GM19455 (cell line): ENCODE measurements around the gene TMEM270.
"Not testable (repeated sequence)": the region's sequence is repeated elsewhere in the genome, so short reads cannot be mapped to it uniquely, and the experiment has no call there.

Source experiments
- ATAC-seq: cut with Tn5 transposase; IDR thresholded peaks from one replicate; pipeline ENCODE4 v1.9.1; 2021; ENCODE audit not compliant: unreplicated experiment

Gene TMEM270

DNA sequence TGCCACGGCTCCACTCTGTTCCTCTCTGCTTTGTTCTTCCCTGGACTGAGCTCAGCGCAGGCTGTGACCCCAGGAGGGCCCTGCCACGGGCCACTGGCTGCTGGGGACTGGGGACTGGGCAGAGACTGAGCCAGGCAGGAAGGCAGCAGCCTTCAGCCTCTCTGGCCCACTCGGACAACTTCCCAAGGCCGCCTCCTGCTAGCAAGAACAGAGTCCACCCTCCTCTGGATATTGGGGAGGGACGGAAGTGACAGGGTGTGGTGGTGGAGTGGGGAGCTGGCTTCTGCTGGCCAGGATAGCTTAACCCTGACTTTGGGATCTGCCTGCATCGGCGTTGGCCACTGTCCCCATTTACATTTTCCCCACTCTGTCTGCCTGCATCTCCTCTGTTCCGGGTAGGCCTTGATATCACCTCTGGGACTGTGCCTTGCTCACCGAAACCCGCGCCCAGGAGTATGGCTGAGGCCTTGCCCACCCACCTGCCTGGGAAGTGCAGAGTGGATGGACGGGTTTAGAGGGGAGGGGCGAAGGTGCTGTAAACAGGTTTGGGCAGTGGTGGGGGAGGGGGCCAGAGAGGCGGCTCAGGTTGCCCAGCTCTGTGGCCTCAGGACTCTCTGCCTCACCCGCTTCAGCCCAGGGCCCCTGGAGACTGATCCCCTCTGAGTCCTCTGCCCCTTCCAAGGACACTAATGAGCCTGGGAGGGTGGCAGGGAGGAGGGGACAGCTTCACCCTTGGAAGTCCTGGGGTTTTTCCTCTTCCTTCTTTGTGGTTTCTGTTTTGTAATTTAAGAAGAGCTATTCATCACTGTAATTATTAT lies 28.9 kb upstream of the TMEM270 start:
- ATAC-seq, result no peak

GRCh38 chr7:73832806-73833205 lies 28.2 kb upstream of the TMEM270 start:
- ATAC-seq, result no peak

- ATAC-seq, result no peak
Measured at GRCh38 chr7:73833251-73833919, 27.6 kb upstream of the TMEM270 start.

- no peak for ATAC-seq
Measured at GRCh38 chr7:73834626-73835191, 26.2 kb upstream of the TMEM270 start.

DNA sequence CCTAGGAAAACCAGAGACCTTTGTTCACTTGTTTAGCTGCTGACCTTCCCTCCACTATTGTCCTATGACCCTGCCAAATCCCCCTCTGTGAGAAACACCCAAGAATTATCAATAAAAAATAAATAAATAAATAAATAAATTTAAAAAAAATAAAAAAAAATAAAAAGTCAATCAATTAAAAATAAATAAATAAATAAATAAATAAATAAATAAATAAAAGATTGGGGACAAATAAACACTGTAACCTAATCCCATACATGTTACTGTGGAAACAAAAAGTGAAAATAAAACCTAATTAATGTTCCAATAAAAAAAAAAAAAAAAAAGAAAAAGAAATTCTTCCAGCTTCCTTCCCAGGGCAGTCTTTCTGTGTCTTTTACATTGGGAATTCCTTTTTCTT lies 23.8 kb upstream of the TMEM270 start:
- ATAC-seq, result not testable (repeated sequence)

- ATAC-seq, result no peak
Measured at GRCh38 chr7:73838642-73839041, 22.3 kb upstream of the TMEM270 start.

DNA sequence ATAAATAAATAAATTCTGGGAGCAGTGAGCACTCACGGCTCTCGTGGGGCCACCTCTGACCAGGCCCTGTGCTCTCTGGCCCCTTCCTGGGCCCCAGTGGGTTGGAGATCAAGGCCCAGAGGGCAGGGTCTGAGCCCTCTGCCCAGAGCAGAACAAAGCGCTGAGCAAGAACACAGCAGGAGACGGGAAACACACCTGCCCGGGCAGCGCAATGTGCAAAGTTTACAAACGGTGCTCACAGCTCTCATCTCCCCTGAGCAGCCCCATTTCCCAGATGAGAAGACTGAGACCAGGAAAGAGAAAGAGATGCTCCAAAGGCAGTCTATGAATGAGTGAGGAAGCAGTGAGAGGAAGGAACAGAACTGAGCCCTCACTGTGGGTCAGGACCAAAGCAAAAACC lies 21.7 kb upstream of the TMEM270 start:
- ATAC-seq, result no peak

DNA sequence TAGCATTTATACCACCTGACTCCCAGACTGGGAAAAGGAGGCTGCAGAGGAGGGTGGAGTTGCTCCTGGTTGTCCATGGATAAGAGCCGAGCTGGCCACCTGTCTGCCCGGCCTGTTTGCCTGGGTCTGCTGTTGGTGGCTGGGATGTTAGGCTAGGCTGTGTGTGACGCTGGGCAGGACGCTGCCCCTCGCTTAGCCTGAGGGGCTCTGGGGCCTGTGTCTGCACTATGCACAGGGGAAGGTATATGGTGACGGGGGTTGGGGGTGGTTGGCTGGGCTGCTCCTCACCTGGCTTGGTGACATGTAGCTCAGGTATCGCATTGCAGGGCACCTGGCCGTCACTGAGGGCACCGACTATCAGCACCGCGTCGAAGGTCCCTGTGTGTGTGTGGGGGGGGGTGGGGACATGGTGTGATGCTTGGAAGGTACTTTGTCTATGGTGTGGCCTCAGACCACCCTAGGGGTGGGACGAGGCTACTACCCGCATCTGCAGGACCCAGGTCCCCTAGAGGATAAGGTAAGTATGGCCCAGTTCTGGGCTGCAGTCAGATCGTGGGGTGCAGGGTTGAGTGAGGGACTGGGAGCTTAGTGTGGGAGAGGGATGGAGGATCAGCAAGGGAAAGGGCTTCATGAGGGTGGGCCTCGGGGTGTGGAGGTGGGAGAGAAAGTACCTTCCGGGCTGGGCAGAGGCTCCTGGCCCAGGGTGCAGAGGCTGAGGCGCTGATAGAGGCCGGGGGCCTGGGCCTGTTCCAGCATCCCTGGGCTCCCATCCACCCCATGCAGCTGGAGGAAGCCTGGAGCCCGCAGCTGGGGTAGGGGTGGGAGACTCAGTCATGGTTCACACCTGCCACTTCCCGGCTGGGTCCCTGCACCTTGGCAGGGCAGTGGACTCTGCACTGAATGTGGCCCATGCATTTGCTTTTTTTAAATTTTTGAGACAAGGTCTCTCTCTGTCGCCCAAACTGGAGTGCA lies 20.9 kb upstream of the TMEM270 start:
- no peak for ATAC-seq

DNA sequence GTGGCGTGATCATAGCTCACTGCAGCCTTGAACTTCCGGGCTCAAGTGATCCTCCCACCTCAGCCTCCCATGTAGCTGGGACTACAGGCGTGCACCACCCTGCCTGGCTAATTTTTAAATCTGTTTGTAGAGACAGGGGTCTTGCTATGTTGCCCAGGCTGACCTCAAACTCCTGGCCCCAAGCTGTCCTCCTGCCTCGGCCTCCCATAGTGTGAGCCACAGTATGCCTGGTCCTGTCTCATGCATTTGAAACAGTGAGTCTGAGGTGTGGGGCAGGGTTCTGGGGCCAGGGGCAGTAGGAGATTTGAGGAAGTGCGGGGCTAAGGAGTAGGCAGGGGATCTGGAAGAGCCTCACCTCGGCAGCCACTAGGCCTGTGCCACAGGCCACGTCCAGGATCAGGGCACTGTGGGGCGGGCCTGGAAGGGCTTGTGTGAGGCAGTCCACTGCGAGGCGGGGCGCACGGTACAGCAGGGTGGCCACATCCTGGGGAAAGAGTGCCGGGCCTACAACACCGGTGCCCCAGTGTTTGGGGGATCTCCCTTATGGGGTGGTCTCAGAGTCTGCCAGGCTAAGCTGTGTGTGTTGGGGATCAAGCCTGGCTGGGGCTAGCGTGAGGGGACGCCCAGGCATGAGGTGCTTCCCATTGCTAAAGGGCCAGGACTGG lies 20.1 kb upstream of the TMEM270 start:
- no peak for ATAC-seq

DNA sequence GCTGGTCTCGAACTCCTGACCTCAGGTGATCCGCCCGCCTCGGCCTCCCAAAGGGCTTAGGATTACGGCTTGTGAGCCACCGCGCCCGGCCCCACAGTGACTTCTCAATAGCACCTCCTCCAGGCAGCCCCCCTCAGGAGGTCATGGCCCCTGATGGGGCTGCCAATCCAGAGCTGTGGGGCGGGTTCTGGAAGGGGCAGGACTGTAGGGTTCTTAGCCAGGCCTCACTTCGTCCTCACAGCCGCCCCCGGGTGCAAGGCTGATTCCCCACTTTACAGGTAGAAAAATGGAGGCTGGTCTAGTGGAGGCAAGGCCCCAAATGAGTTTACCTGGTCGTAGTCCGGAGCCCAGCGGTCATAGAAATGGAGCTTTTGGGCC lies 19.3 kb upstream of the TMEM270 start:
- no peak for ATAC-seq

DNA sequence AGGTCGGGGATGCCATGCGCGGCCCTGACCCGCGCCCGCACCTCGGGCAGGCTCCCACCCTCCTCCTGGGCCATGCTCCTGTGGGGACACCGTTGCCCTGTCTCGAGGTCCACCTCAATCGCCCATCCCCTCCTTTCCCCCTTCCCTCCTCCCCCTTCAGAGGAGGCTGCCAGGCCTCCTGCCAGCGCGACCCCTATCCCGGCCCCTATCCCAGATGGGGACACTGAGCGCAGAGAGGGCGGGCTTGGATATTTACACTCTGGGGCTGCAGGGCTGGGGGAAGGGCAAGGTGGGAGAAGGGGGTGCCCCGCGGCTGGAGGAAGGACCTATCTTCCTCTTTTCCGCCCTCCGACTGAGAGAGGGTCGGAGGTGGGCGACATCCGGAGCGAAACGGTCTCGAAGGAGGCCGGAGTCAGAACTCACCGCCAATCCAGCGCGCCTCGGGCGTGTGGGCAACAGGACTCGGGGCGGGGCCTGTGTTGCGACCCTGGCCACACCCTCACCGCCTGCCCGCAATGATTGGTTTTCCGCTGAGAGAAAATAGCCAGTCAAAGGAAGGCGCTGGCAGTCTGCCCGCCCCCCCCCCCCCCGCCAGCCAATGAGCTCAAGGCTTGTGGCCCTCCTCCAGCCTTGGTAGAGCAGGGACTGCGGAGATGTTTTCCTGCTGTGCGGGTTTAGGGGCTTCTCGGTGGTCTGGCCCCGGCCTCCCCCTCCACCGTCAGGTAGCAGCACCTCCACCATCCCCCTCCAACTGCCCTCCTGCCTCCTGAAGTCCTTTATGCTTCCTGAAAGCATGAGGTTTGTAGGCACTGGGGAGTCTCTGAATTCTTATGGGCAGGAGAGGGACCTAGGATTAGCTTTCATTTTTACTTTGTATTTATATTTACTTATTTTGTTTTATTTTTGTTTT lies 18.6 kb upstream of the TMEM270 start, which contains the start of gene METTL27:
Gene METTL27 (minus strand): TSS at position 450 of the 910 bp plus-strand sequence. CDS start 376 bp downstream, at position 74.
- peak; percentile 95 for ATAC-seq

DNA sequence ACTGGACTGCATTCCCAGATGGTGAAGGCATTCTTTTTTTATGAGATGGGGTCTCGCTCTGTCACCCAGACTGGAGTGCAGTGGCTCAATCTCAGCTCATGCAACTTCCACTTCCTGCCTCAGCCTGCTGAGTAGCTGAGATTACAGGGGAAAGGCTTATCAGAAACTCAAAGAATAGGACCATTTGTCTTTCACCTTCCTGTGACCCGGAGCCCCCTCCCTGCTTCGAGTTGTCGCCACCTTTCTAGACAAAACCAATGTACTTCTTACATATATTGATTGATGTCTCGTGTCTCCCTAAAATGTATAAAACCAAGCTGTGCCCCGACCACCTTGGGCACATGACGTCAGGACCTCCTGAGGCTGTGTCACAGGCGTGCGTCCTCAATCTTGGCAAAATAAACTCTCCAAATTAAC lies 16.8 kb upstream of the TMEM270 start:
- no peak for ATAC-seq

DNA sequence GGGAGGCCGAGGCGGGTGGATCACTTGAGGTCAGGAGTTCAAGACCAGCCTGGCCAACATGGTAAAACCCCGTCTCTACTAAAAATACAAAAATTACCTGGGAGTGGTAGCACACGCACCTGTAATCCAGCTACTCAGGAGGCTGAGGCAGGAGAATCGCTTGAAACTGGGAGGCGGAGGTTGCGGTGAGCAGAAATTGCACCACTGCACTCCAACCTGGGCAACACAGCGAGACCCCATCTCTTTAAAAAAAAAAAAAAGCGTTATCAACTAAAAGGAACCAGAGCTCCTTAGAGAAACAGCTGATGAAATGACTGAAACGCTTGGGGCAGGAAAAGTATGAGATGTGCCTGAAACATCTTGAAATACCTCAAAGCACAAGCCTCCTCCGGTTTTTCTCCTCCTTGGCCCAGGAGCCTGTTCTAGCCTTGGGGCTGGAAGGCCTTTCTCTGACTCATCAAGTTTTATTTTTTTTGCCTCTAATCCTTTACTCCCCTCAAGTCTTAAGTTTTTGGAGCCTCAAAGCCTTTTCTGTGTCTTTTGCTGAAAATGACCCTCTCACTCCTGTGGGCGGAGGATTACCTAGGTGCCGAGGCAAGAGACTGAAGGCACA lies 16.0 kb upstream of the TMEM270 start:
- no peak for ATAC-seq

DNA sequence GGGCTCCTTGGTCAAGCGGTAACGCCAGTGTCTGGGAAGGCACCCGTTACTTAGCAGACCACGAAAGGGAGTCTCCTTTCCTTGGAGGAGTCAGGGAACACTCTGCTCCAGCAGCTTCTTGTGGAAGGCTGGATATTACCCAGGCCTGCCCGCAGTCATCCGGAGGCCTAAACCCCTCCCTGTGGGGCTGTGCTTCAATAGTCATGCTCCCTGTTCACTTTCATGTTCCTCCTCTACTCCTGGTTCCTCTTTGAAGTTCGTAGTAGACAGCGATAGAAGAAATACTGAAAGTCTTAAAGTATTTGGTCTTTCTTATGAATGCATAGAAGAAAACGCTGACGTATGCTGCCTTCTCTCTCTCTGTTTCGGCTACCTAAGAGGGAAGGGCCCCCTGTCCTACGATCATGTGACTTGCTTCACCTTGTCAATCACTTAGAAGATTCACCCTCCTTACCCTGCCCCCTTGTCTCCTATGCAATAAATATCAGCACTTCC lies 15.2 kb upstream of the TMEM270 start:
- ATAC-seq, result not testable (repeated sequence)

GRCh38 chr7:73847941-73848723 lies 12.8 kb upstream of the TMEM270 start:
- no peak for ATAC-seq

- no peak for ATAC-seq
Measured at GRCh38 chr7:73850781-73851207, 10.2 kb upstream of the TMEM270 start.

GRCh38 chr7:73851410-73852338 lies 9.3 kb upstream of the TMEM270 start:
- no peak for ATAC-seq
